NOMO-1 treated with DMSO at 0.1 percent for 48 hours (cell line): ENCODE data around the gene JADE2.
A peak's percentile ranks its signal among the peaks of the same experiment; 100 is the strongest.
"Not testable (repeated sequence)": the region's sequence is repeated elsewhere in the genome, so short reads cannot be mapped to it uniquely, and the experiment has no call there.

Experiments
- DNase-seq: peaks from one replicate; lab custom pipeline; 2025; ENCODE audit not compliant: unreplicated experiment; lab: John Stamatoyannopoulos, UW

The JADE2 gene

GRCh38 chr5:134524826-134525682 is at the start of gene JADE2:
Gene JADE2 (plus strand): TSS chr5:134525670. CDS start chr5:134535858, 10,188 bp downstream.
- peak; percentile 86 for DNase-seq

GRCh38 chr5:134477462-134478245 is 47.8 kb upstream of the JADE2 start:
- no peak for DNase-seq

GRCh38 chr5:134479839-134480238 is 45.6 kb upstream of the JADE2 start:
- DNase-seq: no peak

- DNase-seq: no peak
Observed at GRCh38 chr5:134489227-134489944, 36.1 kb upstream of the JADE2 start.

GRCh38 chr5:134490255-134490924 is 35.1 kb upstream of the JADE2 start:
- DNase-seq: no peak

GRCh38 chr5:134490925-134491271 is 34.6 kb upstream of the JADE2 start:
- DNase-seq: no peak

GRCh38 chr5:134491841-134492442 is 33.5 kb upstream of the JADE2 start:
- no peak for DNase-seq

GRCh38 chr5:134492568-134492967 is 32.9 kb upstream of the JADE2 start:
- no peak for DNase-seq

GRCh38 chr5:134493461-134494055 is 31.9 kb upstream of the JADE2 start:
- peak; percentile 47 for DNase-seq

GRCh38 chr5:134494780-134495179 is 30.7 kb upstream of the JADE2 start:
- DNase-seq: peak; percentile 45

- not testable (repeated sequence) for DNase-seq
Observed at GRCh38 chr5:134499905-134500304, 25.6 kb upstream of the JADE2 start.

- no peak for DNase-seq
Observed at GRCh38 chr5:134500699-134501430, 24.6 kb upstream of the JADE2 start.

GRCh38 chr5:134502259-134502658 is 23.2 kb upstream of the JADE2 start:
- no peak for DNase-seq

GRCh38 chr5:134503088-134503936 is 22.2 kb upstream of the JADE2 start:
- DNase-seq: peak; percentile 89

GRCh38 chr5:134503937-134504437 is 21.5 kb upstream of the JADE2 start:
- DNase-seq: no peak

- no peak for DNase-seq
Observed at GRCh38 chr5:134504629-134505300, 20.7 kb upstream of the JADE2 start.

- DNase-seq: peak; percentile 32
Observed at GRCh38 chr5:134506054-134507039, 19.1 kb upstream of the JADE2 start.
